ENCODE results near the gene RGL4. TPM values are rescaled to one million over a fixed set of nuclear protein-coding genes. Genes with fewer than 3 reads are reported as not detected.
"Not testable (repeated sequence)": the region's sequence is repeated elsewhere in the genome, so short reads cannot be mapped to it uniquely, and the experiment has no call there.

RGL4 gene
- total RNA-seq, 3 donors from 2014 or later, result 2.0 TPM; not detected in 2

DNA sequence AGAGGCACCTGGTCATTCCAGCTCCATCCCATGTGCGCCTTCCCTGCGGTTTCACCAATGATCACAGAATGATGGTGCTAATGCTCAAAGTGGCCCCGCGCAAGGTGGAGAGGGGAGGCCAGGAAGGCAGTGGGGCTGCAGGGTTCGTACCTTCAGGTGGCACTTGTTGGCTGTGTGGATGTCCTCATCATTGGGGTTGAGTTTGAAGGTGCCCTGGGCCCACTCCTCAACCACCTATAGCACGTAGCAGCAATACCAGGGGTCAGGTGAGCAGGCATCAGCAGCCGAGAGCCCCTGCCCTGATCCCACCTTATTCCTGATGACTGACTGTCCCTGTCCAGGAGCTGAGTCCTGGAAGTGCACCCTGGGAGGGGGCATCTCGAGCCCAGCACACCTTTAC lies 38.1 kb upstream of the RGL4 start:
- H3K36me3 ChIP-seq, result no peaks in the 10 kb centered on the region
- DNase-seq (ENCODE audit: low spot score in 2 of 2), result no peak

DNA sequence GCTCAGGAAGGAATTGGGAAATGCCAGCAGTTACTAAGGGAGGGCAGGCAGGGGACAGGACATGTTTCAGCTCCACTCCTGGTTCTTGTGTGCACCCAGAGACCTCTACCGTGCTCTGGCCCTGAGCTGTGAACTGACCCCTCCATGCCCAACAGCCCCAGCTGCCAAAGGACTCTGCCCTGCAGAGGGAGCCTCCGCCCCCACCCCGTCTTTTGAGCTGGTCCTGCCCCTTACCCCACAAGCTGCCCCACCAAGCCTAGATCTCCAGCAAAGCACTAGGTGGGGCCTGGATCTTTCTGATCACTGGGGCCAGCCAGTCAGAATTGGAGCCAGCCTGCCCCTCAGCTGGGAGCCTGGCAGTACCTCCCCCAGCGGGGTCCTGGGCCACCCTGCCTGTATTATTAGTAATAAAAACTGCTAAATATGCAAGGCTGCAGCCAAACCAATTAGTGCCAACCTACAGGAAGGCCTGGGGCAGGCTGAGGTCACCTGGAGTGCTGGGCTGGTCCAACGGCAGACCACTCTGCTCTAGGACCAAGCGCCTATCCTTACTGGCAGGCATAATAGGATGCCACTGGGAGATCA lies 34.8 kb upstream of the RGL4 start:
- Histone ChIP-seq H3K4me3 (no peak overlapping the region), H3K27me3 (no peaks in the 10 kb centered on the region), H3K36me3 (no peaks in the 10 kb centered on the region), H3K9me3 (no peaks in the 10 kb centered on the region), H3K4me1 (no peaks in the 10 kb centered on the region), H3K27ac (no peak overlapping the region)
- intact Hi-C loops (cut with DNase I; ENCODE audit: low total_unique reads), result no loop called here
- no peak for TF ChIP-seq POLR2AphosphoS5 (IDR thresholded peaks at IDR 0.05)
- no peak for TF ChIP-seq POLR2A (IDR thresholded peaks at IDR 0.05)
- TF ChIP-seq, protein P1, sequence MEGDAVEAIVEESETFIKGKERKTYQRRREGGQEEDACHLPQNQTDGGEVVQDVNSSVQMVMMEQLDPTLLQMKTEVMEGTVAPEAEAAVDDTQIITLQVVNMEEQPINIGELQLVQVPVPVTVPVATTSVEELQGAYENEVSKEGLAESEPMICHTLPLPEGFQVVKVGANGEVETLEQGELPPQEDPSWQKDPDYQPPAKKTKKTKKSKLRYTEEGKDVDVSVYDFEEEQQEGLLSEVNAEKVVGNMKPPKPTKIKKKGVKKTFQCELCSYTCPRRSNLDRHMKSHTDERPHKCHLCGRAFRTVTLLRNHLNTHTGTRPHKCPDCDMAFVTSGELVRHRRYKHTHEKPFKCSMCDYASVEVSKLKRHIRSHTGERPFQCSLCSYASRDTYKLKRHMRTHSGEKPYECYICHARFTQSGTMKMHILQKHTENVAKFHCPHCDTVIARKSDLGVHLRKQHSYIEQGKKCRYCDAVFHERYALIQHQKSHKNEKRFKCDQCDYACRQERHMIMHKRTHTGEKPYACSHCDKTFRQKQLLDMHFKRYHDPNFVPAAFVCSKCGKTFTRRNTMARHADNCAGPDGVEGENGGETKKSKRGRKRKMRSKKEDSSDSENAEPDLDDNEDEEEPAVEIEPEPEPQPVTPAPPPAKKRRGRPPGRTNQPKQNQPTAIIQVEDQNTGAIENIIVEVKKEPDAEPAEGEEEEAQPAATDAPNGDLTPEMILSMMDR (IDR thresholded peaks at IDR 0.05), result no peak
- no peak for DNase-seq (ENCODE audit: low spot score in 2 of 2)

More for the DNA sequence above, 38.1 kb upstream of the RGL4 start:
- H3K27ac ChIP-seq, result no peak overlapping the region
- intact Hi-C loops (cut with DNase I; ENCODE audit: low total_unique reads), result no loop called here
- no peaks in the 10 kb centered on the region for H3K4me1 ChIP-seq
- H3K9me3 ChIP-seq, result no peaks in the 10 kb centered on the region
- no peaks in the 10 kb centered on the region for H3K27me3 ChIP-seq
- no peak for TF ChIP-seq POLR2A (IDR thresholded peaks at IDR 0.05)
- no peak for TF ChIP-seq POLR2AphosphoS5 (IDR thresholded peaks at IDR 0.05)
- TF ChIP-seq, protein P1 (IDR thresholded peaks at IDR 0.05), result no peak
- no peak overlapping the region for H3K4me3 ChIP-seq

DNA sequence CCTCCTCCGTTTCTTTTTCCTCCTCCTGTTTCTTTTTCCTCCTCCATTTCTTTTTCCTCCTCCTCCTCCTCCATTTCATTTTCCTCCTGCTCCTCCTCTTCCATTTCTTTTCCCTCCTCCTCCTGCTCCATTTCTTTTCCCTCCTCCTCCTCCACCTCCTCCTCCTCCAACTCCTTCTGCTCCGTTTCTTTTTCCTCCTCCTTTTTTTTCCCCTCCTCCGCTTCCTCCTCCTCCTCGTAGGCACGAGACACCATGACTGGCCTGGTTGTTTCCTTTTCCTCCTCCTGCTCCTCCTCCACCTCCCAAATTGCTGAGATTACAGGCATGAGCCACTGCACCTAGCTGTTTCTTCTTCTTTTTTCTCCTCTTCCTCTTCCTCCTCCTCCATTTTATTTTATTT lies 33.1 kb upstream of the RGL4 start:
- no peaks in the 10 kb centered on the region for H3K36me3 ChIP-seq
- H3K4me3 ChIP-seq, result no peak overlapping the region
- no peaks in the 10 kb centered on the region for H3K27me3 ChIP-seq
- no peak for DNase-seq (ENCODE audit: low spot score in 2 of 2)
- intact Hi-C loops (cut with DNase I; ENCODE audit: low total_unique reads), result no loop called here
- TF ChIP-seq, protein P1 (IDR thresholded peaks at IDR 0.05), result no peak
- no peak for TF ChIP-seq POLR2AphosphoS5 (IDR thresholded peaks at IDR 0.05)
- TF ChIP-seq POLR2A (IDR thresholded peaks at IDR 0.05), result no peak
- no peaks in the 10 kb centered on the region for H3K9me3 ChIP-seq
- H3K4me1 ChIP-seq, result no peaks in the 10 kb centered on the region
- H3K27ac ChIP-seq, result no peak overlapping the region

DNA sequence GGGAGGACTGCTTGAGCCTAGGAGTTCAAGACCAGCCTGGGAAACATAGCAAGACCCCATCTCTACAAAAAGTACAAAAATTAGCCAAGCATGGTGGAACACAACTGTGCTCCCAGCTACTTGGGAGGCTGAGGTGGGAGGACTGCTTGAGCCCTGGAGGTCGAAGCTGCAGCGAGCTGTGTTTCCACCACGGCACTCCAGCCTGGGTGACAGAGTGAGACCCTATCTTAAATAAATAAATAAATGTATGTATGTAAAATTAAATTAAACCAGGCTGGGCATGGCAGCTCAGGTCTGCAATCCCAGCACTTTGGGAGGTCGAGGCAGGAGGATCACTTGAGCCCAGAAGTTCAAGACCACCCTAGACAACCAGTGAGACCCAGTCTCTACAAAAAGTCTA lies 30.4 kb upstream of the RGL4 start:
- H3K36me3 ChIP-seq; H3K4me1 ChIP-seq; H3K9me3 ChIP-seq; H3K27ac ChIP-seq; intact Hi-C loops (cut with DNase I; ENCODE audit: low total_unique reads); H3K4me3 ChIP-seq; H3K27me3 ChIP-seq; DNase-seq (ENCODE audit: low spot score in 2 of 2): not testable (repeated sequence)

DNA sequence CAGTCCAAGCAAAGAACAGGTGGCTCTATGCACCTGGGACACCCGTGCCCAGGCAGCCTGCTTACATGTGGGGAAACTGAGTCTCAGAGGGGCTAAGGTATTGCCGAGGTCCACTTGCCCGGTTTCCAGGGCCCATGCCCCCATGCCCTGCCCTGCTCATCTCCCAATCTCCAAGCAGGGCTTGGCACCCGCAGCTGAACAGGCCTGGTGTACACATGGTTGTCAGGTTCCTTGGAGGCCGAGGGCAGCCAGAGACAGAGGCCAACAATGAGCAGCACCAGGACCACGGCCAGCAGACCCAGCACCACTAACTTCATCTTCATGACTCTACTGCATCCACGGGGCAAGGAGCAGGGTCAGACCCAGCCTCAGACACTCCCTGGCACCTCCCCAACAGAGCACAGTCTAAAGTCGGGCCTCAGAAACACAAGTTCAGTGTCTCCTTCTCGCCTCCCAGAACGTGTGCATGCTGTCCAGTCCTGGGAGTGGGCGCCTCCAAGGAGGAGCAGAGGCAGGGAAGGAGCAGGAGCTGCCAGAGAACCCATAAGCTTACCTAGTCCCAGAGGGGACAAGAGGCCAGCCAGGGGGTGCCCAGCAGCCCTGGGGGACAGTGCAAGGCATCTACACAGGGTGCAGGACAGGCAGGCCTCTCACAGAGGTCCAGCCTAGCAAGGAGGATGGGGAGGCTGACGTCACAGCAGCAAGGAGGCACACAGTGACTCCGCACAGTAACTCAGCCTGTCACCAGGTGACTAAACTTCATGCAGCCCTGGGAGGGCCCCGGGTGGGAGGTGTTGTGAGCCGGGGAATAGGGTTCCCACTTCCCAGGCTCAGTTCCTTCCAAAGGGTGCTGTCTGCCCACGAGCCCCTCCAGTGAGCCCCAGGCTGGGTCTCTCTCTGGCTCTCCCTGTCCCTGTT lies 20.2 kb upstream of the RGL4 start:
- H3K9me3 ChIP-seq, result no peaks in the 10 kb centered on the region
- H3K27ac ChIP-seq, result no peak overlapping the region
- no peaks in the 10 kb centered on the region for H3K27me3 ChIP-seq
- no peak overlapping the region for H3K4me3 ChIP-seq
- TF ChIP-seq POLR2A (IDR thresholded peaks at IDR 0.05), result no peak
- TF ChIP-seq POLR2AphosphoS5 (IDR thresholded peaks at IDR 0.05), result no peak
- TF ChIP-seq, protein P1 (IDR thresholded peaks at IDR 0.05), result no peak
- no peaks in the 10 kb centered on the region for H3K4me1 ChIP-seq
- no peak for DNase-seq (ENCODE audit: low spot score in 2 of 2)
- no peaks in the 10 kb centered on the region for H3K36me3 ChIP-seq
- intact Hi-C loops (cut with DNase I; ENCODE audit: low total_unique reads), result no loop called here

DNA sequence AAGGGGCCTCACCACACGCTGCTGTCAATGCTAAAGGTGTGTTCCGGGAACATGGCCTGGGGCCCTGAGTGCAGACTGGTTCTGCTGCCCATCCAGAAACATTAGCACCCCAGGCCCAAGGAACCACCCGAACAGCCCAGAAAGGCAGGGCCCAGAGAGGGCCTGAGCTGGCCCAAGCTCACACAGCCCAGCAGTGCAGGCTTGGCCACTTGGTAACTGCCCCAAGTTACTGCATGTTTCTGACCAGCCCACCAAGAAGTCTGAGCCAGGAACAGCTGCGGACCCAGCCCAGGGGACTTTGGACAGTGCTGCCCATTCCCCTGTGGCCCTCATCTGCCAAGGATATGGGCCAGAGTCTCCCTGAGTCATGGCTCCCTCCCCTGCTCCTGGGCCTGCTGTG lies 19.4 kb upstream of the RGL4 start:
- H3K4me3 ChIP-seq; H3K4me1 ChIP-seq; H3K27me3 ChIP-seq; intact Hi-C loops (cut with DNase I; ENCODE audit: low total_unique reads); H3K36me3 ChIP-seq; DNase-seq (ENCODE audit: low spot score in 2 of 2); H3K27ac ChIP-seq; H3K9me3 ChIP-seq: not testable (repeated sequence)

DNA sequence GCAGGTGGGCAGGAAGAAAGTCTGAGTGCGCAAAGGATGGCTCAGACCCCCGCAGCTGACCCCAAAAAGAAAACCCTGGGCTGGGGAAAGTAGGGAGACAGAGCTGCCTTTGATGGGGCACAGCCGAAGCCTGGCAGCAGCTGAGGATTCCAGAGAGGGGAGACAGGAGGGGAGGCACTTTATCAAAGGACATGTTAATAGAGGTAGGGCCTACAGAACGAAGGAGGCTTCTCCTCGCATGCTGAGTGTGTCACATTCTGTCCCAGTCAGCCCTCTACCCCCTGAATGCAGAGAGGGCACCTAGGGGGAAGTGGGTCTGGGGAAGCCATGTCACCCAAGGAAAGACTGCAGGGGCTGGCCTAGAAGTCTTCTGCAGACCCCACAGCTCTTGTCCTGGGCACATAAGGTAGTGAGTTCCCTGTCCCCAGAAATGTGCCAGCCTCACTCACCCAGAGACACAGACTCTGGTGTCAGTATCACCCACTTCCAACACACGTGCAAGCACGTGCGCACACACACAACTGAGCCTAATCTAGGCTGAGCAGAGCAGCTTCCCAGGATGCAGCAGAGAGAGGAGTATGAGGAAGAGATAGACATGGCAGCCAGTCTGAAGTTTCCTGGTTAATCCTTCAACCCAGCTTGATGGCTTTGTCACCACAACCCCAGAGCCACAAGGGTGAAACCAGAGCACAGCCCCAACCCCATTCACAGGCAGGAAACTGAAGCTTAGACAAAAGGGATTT lies 18.3 kb upstream of the RGL4 start:
- H3K4me3 ChIP-seq; H3K4me1 ChIP-seq; intact Hi-C loops (cut with DNase I; ENCODE audit: low total_unique reads); H3K36me3 ChIP-seq; H3K27me3 ChIP-seq; DNase-seq (ENCODE audit: low spot score in 2 of 2); H3K27ac ChIP-seq; H3K9me3 ChIP-seq: not testable (repeated sequence)
